Endometrium (tissue), 2 donors: ENCODE results near the gene MYDGF.
"Not testable (repeated sequence)": the region's sequence is repeated elsewhere in the genome, so short reads cannot be mapped to it uniquely, and the experiment has no call there.

ENCODE experiments used
- FAIRE-seq: peaks from 2 replicates; lab custom pipeline; 2012; peaks lifted over from hg19 to GRCh38; lab: Jason Lieb, UNC
- donor health status: control.
- donor health status: control.

MYDGF gene

DNA sequence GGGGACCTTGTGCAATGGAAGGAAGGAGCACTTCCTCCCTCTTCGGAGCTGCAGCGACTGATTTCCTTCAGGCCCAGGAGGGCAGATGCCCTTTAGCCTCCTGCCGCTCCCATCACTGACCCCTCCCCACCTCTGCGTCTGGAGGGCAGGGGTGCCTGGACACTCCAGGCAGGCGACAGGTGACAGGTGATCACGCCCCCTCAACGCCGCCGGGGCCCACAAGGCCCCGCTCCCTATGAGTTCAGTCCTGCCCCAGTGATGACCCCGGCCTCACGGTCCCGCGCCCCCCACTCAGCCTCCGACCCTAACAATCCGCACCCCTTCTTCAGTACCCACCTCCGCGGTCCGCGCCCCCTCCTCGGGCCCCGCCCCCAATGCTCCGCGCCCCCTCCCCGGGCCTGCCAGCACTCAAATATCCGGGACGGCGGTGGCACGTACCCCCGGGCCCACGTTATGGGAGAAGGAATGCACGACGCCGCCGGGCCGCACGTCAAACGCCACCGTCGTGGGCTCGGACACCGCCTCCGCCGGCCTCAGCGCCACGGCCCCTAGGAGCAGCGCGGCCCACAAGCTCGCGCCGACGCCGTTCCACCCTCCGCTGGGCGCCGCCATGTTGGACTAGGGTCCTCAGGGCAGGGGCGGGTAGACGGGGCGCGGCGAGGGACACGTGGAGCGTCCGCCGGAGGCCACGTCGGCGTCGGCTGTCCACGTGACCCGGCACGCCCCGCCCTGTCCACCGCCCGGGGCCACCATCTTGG, at the start of gene MYDGF:
TSS of gene MYDGF (minus strand) at position 620 of the 758 bp plus-strand sequence. CDS start at position 612, 8 bp downstream.
- no peak for FAIRE-seq

GRCh38 chr19:4719499-4719866, 49.3 kb upstream of the MYDGF start:
- FAIRE-seq, result no peak

DNA sequence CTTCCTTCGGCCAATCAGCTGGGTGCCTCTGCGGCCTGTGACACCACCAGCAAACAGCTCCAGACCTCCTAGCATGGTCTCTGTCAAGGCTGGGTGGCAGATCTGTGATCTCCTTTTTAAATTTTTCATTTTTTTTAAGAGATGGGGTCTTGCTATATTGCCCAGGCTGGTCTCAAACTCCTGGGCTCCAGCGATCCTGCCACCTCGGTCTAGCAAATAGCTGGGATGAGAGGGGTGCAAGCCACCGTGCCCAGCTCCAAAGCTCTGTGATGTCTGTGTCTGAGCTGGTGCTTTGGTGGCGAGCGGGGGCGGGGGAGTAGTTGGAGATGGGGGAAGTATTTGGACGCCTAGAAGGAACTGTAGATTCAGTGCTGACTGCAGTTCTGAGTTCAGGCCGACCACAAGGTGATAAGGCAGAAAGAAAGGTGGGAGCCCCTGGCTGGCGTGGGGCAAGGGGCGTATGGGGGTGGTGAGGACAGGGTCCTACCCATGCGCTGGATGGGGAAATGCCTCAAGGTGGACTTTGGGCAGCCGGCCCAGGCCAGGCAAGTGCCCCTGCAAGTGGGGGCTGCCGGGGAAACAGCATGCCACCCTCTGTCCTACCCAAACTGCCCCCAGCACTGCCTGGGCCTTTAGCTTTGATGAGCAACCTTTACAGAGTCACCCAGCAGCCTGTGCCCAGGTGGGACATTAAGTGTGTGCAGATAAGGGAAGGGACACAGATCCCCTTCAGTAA, 48.0 kb upstream of the MYDGF start:
- no peak for FAIRE-seq

DNA sequence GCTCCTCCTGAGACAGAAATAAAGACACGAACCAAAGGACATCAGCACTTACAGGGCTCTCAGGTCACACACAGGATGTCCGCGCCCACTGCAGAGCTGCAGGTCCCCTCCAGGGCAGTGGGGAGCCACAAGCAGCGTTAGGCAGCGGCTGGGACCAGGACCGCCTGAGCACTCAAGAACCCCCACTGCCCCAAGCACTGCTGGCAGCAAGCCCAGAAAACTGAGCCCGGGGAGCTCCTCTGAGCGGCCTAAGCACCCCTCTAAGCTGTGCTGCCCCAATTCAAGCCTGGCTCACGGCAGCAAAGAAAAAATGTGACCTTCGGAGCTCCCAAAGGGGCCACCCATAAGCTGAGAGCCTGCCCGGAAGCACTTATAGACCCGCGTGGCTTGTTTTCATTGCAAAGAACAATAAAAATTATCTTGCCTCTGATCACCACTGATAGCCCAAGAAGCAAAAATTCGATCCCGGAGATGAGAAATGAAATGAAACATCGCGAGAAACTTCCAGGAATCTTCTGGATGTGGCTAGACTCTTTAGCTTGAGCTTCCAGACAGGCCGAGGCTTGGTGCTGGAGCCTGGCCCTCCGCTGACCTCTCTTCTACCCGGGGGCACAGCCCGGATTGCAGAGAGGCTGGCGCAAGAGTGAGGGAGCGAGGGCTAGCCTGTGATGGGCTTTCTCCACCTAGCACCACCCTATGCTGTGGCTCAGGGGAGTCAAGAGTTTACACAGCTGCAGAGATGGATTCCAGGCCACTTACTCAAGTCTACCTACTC, 47.2 kb upstream of the MYDGF start:
- no peak for FAIRE-seq

DNA sequence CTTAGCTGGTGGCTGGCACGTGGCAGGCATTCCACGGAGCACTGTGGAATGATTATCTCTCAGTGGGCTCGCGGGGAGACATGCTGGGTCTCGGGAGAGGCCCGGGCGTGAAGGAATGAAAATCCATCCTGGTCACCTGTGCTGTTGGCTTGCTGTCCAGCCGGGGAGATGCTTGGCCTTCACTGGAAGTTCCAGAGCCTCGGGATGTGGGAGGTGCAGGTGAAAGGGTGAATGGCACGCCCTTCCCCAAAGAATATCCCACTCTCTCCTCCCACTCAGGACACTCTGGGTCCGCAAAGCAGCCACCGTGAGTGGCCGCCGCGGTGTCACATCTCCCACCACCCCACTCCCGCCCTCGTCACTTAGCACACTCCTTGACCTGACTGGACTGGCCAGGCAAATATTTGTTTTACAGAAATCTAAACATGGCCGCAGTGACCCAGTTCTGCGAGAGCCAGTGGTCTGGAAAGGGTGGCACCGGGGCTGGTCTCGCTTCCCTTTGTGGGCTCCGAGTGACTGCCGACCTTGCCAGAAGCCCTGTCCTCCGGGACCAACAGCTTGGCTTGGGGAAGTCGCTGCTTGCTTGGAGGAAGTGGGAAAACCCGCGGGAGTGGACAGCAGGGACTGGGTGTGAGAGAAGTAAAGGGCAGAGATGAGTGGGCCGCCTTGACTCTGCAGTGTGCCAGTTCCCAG, 45.5 kb upstream of the MYDGF start:
- no peak for FAIRE-seq

- not testable (repeated sequence) for FAIRE-seq
Observed at GRCh38 chr19:4715178-4715528, 45.0 kb upstream of the MYDGF start.

DNA sequence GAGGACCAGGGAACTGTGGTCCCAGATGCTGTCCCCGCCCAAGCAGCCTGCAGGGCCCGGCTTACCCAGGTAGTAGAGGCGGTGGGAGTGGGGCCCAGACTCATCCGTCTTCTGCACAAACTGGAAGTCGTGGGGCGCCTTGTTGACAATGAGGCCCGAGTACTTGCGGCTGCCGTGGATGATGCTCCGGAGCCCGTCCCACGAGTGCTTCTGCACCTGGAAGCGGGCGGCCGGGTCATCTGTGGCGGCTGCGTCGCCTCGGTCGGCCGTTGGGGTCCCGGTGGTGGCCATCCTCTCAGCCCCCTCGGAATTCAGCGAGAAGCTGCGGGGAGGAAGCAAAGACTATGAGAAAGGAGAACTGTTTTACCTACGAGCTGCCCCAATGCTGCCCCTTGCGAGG, 43.9 kb upstream of the MYDGF start:
- no peak for FAIRE-seq

DNA sequence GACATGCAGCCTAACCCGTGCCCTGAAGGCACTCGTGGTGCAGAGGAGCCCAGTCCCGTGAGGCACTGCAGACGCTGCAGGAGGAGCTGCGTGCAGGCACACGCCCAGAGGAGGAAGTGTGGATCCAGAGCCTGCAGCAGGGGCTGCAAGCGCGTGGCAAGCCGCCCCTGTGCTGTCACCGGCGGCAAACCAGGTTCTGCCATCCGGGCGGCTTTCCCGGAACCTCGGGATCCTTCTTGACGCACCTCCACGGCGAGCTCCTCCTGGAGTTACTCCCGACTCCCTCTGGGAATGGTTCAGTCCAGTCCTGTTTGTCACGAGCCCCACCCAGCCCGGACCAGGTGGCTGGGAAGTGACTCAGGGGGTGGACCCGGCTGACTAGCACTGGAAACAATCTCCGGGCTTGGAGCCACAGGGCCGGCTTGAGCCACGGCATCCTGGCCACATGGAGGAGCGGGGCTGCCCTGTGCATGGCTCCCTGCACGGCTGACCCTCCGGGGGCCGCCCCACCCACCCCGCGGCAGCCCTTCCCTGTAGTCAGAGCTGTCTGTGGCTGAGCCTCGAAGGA, 43.3 kb upstream of the MYDGF start:
- FAIRE-seq, result no peak

- FAIRE-seq, result no peak
Observed at GRCh38 chr19:4712771-4713170, 42.6 kb upstream of the MYDGF start.

DNA sequence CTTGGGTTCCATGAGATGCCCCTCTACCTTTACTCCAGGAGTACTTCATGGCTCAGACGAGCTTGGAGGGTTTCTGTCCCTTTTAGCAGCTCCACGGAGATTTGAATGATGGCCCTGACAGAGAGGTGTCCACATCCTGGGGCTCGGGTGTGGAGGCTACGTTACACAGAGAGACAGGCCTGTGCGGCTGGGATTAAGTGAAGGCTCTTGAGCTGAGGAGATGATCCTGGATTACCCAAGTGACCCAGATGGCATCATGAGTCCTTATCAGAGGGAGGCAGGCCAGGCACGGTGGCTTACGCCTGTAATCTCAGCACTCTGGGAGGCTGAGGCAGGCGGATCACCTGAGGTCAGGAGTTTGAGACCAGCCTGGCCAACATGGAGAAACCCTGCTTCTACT, 41.1 kb upstream of the MYDGF start:
- no peak for FAIRE-seq

DNA sequence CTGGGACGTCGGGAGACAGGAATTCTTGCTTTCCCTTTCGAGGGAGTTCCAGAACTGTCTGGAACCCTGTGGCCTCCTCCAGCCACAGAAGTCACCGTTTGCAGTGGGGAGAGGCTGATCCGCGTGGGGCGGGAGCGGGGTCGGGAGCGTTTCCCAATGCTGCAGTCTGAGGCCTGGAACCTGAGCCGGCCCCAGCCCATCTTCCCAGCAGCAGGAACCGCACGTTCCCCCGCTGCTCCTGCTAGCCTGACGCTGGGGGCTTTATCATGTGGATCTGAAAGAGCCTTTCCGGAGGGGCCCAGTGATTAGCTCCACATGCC, 40.1 kb upstream of the MYDGF start:
- FAIRE-seq, result no peak

DNA sequence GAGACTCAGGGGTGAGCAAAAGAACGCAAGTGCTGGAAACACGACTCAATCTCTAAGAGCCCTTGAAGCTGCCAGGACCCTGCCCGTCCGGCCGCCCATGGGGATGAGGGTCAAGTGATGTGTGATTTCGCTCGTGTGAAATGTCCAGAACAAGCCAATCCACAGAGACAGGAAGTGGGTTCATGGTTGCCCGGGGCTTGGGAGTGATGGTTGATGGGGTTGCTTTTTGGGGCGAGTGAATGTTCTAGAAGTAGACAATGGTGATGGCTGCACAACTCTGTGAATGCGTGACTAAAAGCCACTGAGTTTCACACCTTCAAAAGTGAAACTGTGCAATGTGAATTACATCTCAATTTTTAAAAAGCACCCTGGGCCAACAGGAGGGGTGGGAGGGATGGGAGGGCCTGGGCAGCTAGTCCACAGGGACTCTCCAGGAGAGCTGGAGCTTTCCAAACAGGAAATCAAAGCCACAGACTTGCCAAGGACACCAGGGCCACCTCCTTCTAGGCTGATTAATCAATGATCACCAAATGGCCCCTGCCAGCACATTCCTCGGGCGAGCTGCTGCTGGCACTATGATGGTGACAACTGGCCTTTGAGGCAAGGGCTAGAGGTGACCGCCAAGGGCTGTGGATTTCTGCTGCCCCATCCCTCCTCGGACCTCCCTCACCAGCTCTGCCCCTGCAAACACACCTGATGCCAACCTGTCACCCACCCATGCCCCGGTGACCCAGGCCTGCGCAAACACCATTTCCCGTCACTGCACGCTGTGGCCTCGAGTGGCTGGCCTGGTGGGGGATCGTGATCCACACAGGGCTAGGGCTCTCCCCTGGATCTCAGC, 39.5 kb upstream of the MYDGF start:
- FAIRE-seq, result no peak

DNA sequence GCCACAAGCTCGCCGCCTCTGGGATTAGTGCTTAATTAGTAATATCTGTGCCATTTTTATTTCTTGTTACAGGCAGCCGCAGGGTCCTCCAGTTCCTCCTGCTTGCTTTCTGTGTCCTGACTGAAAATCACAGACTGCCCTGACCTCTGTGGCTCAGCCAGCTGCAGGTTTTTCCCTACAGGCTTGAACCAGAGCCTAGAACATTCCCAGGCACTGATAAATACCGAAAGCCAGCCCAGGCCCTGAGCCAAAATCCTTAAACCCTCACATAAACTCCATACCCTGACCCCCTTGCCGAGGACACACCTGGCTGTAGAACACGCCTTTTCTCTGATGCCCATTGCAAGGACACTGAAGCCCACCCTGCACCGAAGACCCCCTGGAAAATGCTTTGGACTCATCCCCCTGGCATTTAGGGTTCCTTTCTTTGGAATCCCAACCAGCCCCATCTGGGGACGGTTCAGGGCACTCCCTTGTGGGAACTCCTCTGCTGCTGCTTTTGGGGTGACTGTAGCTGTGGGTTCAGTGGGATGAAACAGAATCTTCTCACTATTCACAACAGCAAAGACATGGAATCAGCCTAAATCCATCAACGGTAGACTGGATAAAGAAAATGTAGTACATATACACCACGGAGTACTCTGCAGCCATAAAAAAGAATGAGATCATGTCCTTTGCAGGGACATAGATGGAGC, 38.0 kb upstream of the MYDGF start:
- no peak for FAIRE-seq

DNA sequence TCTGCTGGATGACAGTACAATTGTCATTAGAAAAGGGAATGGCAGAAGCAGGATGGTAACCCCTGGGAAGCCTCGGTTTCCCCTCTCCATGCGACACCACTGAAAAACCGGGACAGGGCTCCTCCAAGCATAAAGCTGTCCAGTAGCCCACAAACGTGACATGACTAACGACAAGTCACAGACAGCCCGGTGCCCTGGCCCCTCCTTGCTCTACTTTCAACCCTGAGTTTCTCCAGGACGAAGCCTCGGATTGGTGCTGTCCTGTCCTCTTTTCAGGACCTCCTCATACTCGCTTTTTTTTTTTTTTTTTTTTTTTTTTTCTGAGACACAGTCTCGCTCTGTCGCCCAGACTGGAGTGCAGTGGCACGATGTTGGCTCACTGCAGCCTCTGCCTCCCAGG, 37.2 kb upstream of the MYDGF start:
- FAIRE-seq, result no peak

DNA sequence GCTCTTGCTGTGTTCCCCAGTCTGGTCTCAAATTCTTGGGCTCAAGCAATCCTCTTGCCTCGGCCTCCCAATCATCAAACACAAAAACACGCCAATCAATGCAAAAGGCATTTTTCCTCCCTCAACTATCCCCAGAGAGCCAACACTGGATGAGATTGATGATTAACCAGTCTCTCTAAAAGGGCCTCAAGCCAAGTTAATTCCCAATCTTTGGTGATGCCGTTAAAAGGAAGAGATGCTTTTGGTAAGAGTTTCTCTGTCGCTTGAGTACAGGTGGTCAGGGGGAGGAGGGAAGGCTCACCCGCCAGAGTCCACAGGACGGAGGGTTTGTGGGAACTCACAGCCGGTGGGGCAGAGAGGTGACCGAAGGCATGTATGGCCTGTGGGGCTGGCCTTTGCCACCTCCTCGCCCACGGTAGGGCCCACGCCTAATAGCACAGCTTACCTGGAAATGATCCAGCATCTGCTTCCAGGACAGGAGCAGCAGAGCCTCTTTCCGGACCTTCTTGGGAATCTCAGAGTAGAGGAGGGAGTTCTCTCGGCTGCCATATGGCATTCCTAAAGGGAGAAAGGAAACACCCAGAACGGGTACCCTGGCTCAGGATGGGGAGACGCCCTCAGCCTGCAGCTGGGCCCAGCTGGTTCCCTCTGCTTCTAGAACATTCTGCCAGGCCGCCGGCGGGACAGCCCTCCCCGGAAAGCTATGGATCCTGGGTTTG, 35.4 kb upstream of the MYDGF start:
- FAIRE-seq, result no peak

DNA sequence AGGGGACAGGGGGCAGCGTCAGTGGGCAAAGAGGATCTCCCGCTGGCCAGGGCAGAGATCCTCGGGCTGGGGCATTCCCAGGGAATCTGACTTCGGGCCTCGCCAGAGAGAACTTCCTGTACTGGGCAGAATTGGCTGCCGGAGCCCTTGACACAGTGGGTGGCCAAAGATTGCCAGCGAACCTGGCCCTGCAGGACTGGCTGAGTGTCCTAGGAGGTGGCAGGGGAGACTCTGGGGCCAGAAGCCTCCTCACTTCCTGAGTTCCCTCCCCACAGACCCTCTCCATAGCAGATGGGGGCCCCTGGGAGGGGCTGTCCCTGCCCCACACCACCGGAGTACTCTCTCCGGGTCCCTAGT, 34.2 kb upstream of the MYDGF start:
- FAIRE-seq, result no peak

- no peak for FAIRE-seq
Observed at GRCh38 chr19:4703671-4704316, 33.7 kb upstream of the MYDGF start.

DNA sequence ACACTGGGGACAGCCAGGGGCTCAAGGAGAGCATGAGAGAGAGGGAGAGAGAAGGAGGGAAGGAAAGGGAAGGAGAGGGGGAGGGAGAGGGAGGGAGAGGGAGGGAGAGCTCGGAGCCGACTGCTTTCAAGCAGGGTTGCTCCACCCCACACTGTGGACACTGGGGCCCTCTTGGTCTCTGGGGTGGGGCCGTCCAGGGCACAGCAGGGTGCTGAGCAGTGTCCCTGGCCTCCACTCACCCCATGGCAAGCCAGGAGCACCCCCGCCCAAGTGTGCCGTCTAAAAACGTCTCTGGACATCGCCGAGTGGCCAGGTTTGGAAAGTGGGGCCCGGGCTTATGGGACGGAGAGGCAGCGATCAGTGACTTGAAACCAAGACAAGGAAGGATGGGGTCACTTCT, 32.6 kb upstream of the MYDGF start:
- no peak for FAIRE-seq

- no peak for FAIRE-seq
Observed at GRCh38 chr19:4701557-4701956, 31.4 kb upstream of the MYDGF start.

DNA sequence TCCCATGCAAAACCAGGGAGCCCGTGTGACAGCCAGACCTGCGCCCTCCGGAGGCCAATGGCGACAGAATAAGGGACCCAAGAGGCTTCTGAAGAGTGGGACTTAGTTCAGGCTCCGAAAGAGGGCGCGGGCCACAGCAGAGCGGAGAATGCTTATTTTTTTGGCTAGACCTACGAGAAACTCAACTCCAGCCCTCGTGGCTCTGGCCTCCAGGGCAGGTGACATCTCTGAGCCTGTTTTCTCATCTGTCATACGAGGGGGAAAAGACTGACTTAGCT, 30.5 kb upstream of the MYDGF start:
- no peak for FAIRE-seq
